Neural cell (in vitro differentiated cells): ENCODE data around the gene SLAIN1.

ENCODE experiments used
- EZH2 ChIP-seq: fragments of 200-600, 300-800 bp; shearing (Covaris generic), sonication (generic); IDR thresholded peaks from 2 replicates; pipeline ENCODE4 v1.6.1; 2014; ENCODE audit warnings: antibody characterized with exemption, low read length, borderline replicate concordance, mild to moderate bottlenecking; ENCODE audit not compliant: insufficient read depth, poor library complexity, severe bottlenecking
- POLR2AphosphoS5 ChIP-seq: IDR thresholded peaks from 2 replicates; pipeline ENCODE4 v1.6.1; 2012
- RAD21 ChIP-seq: fragments of 450-650 bp; conservative IDR thresholded peaks from 2 replicates; pipeline ENCODE4 v1.6.1; 2014; ENCODE audit warnings: antibody characterized with exemption, mild to moderate bottlenecking, moderate library complexity
- SMC3 ChIP-seq: fragments of 450-650 bp; conservative IDR thresholded peaks from 2 replicates; pipeline ENCODE4 v1.6.1; 2014; ENCODE audit warnings: antibody characterized with exemption, mild to moderate bottlenecking, moderate library complexity; ENCODE audit not compliant: poor library complexity
- TF ChIP-seq, protein P1 (sequence below): fragments of 450-650 bp; IDR thresholded peaks from 2 replicates; pipeline ENCODE4 v1.5.1; 2014; ENCODE audit warnings: antibody characterized with exemption, mild to moderate bottlenecking, moderate library complexity; ENCODE audit not compliant: poor library complexity, severe bottlenecking

DNA sequence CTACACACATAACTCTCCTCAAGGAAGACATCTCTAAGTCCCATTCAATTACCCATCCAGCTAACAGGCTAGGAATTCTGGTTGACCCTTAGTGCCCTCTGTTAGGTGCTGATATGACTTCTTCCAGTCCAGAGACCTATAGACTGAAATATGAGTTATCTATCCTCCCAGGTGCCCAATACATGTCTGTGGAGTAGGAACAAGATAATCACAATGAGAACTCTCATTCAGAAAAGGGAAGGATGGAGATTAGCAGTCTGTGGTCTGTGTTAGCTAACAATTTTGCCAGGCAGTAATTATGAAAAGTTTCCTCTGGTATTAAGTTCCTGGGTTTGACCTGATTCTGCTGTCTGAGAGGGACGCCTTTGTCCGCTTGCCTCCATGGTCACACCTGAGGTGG lies 44.2 kb upstream of the SLAIN1 start:
- TF ChIP-seq, protein P1, sequence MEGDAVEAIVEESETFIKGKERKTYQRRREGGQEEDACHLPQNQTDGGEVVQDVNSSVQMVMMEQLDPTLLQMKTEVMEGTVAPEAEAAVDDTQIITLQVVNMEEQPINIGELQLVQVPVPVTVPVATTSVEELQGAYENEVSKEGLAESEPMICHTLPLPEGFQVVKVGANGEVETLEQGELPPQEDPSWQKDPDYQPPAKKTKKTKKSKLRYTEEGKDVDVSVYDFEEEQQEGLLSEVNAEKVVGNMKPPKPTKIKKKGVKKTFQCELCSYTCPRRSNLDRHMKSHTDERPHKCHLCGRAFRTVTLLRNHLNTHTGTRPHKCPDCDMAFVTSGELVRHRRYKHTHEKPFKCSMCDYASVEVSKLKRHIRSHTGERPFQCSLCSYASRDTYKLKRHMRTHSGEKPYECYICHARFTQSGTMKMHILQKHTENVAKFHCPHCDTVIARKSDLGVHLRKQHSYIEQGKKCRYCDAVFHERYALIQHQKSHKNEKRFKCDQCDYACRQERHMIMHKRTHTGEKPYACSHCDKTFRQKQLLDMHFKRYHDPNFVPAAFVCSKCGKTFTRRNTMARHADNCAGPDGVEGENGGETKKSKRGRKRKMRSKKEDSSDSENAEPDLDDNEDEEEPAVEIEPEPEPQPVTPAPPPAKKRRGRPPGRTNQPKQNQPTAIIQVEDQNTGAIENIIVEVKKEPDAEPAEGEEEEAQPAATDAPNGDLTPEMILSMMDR: no peak
- TF ChIP-seq EZH2: no peak
- TF ChIP-seq RAD21: no peak
- TF ChIP-seq SMC3: no peak
- TF ChIP-seq POLR2AphosphoS5: no peak
